ENCODE results near the gene SBNO2.

SBNO2 gene

GRCh38 chr19:1158885-1159448, 15.1 kb downstream of the SBNO2 start:
- no peaks in the 10 kb centered on the region for H3K9me3 ChIP-seq (ENCODE audit: insufficient read depth, low read length, severe bottlenecking)
- no peak overlapping the region for H3K27ac ChIP-seq (ENCODE audit: low read length)
- peaks cover 44% of the 10 kb centered on the region for H3K79me2 ChIP-seq (ENCODE audit: insufficient read depth, low read length)
- no peaks in the 10 kb centered on the region for H3K4me1 ChIP-seq (ENCODE audit: insufficient read depth, low read length)
- peaks cover 6% of the 10 kb centered on the region; the same call in 1 of the 2 replicates for H3K36me3 ChIP-seq (ENCODE audit: insufficient read depth, low read length)
- H2AFZ ChIP-seq (ENCODE audit: low read depth, low read length): no peak overlapping the region
- no peak for ATAC-seq (ENCODE audit: insufficient read depth, low read depth)
- peaks cover 40% of the 10 kb centered on the region for H4K20me1 ChIP-seq (ENCODE audit: insufficient read depth, low read length)
- H3K4me2 ChIP-seq (ENCODE audit: insufficient read depth, low read length): no peak overlapping the region
- no peak overlapping the region for H3K9ac ChIP-seq (ENCODE audit: low read depth, low read length)
- no peak for TF ChIP-seq EZH2 (IDR thresholded peaks at IDR 0.05; ENCODE audit: borderline replicate concordance, low read depth, low read length, severe bottlenecking)
- TF ChIP-seq, protein P1, sequence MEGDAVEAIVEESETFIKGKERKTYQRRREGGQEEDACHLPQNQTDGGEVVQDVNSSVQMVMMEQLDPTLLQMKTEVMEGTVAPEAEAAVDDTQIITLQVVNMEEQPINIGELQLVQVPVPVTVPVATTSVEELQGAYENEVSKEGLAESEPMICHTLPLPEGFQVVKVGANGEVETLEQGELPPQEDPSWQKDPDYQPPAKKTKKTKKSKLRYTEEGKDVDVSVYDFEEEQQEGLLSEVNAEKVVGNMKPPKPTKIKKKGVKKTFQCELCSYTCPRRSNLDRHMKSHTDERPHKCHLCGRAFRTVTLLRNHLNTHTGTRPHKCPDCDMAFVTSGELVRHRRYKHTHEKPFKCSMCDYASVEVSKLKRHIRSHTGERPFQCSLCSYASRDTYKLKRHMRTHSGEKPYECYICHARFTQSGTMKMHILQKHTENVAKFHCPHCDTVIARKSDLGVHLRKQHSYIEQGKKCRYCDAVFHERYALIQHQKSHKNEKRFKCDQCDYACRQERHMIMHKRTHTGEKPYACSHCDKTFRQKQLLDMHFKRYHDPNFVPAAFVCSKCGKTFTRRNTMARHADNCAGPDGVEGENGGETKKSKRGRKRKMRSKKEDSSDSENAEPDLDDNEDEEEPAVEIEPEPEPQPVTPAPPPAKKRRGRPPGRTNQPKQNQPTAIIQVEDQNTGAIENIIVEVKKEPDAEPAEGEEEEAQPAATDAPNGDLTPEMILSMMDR (IDR thresholded peaks at IDR 0.05; ENCODE audit: borderline replicate concordance, extremely low read depth, low read length, poor library complexity, severe bottlenecking): no peak
- DNase-seq: no peak
- no peaks in the 10 kb centered on the region for H3K27me3 ChIP-seq (ENCODE audit: insufficient read depth, low read length, poor library complexity)
- no peak overlapping the region for H3K4me3 ChIP-seq (ENCODE audit: low read depth in 1 of 2, low read length in 2 of 2)

GRCh38 chr19:1157931-1158884, 15.9 kb downstream of the SBNO2 start:
- Histone ChIP-seq H3K27ac (ENCODE audit: low read length) (no peak overlapping the region), H3K79me2 (ENCODE audit: insufficient read depth, low read length) (peaks cover 42% of the 10 kb centered on the region), H3K4me3 (ENCODE audit: low read depth in 1 of 2, low read length in 2 of 2) (no peak overlapping the region), H4K20me1 (ENCODE audit: insufficient read depth, low read length) (peaks cover 34% of the 10 kb centered on the region), H3K4me2 (ENCODE audit: insufficient read depth, low read length) (no peak overlapping the region), H2AFZ (ENCODE audit: low read depth, low read length) (no peak overlapping the region), H3K9ac (ENCODE audit: low read depth, low read length) (no peak overlapping the region), H3K4me1 (ENCODE audit: insufficient read depth, low read length) (no peaks in the 10 kb centered on the region), H3K9me3 (ENCODE audit: insufficient read depth, low read length, severe bottlenecking) (no peaks in the 10 kb centered on the region), H3K36me3 (ENCODE audit: insufficient read depth, low read length) (peaks cover 9% of the 10 kb centered on the region; the same call in 1 of the 2 replicates), H3K27me3 (ENCODE audit: insufficient read depth, low read length, poor library complexity) (no peaks in the 10 kb centered on the region)
- ATAC-seq (ENCODE audit: insufficient read depth, low read depth) (no peak), DNase-seq (no peak)
- TF ChIP-seq EZH2 (IDR thresholded peaks at IDR 0.05; ENCODE audit: borderline replicate concordance, low read depth, low read length, severe bottlenecking): no peak
- TF ChIP-seq, protein P1 (IDR thresholded peaks at IDR 0.05; ENCODE audit: borderline replicate concordance, extremely low read depth, low read length, poor library complexity, severe bottlenecking): no peak

- no peak for TF ChIP-seq EZH2 (IDR thresholded peaks at IDR 0.05; ENCODE audit: borderline replicate concordance, low read depth, low read length, severe bottlenecking)
- TF ChIP-seq, protein P1 (IDR thresholded peaks at IDR 0.05; ENCODE audit: borderline replicate concordance, extremely low read depth, low read length, poor library complexity, severe bottlenecking): no peak
- peaks cover 33% of the 10 kb centered on the region for H3K79me2 ChIP-seq (ENCODE audit: insufficient read depth, low read length)
- no peak overlapping the region for H3K9ac ChIP-seq (ENCODE audit: low read depth, low read length)
- no peak overlapping the region for H3K4me3 ChIP-seq (ENCODE audit: low read depth in 1 of 2, low read length in 2 of 2)
- no peak overlapping the region for H2AFZ ChIP-seq (ENCODE audit: low read depth, low read length)
- H3K9me3 ChIP-seq (ENCODE audit: insufficient read depth, low read length, severe bottlenecking): no peaks in the 10 kb centered on the region
- ATAC-seq (ENCODE audit: insufficient read depth, low read depth) (no peak), DNase-seq (no peak)
- no peaks in the 10 kb centered on the region for H3K4me1 ChIP-seq (ENCODE audit: insufficient read depth, low read length)
- peaks cover 17% of the 10 kb centered on the region for H3K36me3 ChIP-seq (ENCODE audit: insufficient read depth, low read length)
- no peaks in the 10 kb centered on the region for H3K27me3 ChIP-seq (ENCODE audit: insufficient read depth, low read length, poor library complexity)
- H3K27ac ChIP-seq (ENCODE audit: low read length): no peak overlapping the region
- no peak overlapping the region for H3K4me2 ChIP-seq (ENCODE audit: insufficient read depth, low read length)
- peaks cover 28% of the 10 kb centered on the region for H4K20me1 ChIP-seq (ENCODE audit: insufficient read depth, low read length)
Observed at GRCh38 chr19:1156830-1157615, 17.0 kb downstream of the SBNO2 start.
